NCI-H1436 (cell line): ENCODE data around the gene DLG2.
A peak's percentile ranks its signal among the peaks of the same experiment; 100 is the strongest.
"Not testable (repeated sequence)": the region's sequence is repeated elsewhere in the genome, so short reads cannot be mapped to it uniquely, and the experiment has no call there.

Experiments used
- DNase-seq: peaks from one replicate; lab custom pipeline; 2025; lab: John Stamatoyannopoulos, UW

Gene DLG2

DNA sequence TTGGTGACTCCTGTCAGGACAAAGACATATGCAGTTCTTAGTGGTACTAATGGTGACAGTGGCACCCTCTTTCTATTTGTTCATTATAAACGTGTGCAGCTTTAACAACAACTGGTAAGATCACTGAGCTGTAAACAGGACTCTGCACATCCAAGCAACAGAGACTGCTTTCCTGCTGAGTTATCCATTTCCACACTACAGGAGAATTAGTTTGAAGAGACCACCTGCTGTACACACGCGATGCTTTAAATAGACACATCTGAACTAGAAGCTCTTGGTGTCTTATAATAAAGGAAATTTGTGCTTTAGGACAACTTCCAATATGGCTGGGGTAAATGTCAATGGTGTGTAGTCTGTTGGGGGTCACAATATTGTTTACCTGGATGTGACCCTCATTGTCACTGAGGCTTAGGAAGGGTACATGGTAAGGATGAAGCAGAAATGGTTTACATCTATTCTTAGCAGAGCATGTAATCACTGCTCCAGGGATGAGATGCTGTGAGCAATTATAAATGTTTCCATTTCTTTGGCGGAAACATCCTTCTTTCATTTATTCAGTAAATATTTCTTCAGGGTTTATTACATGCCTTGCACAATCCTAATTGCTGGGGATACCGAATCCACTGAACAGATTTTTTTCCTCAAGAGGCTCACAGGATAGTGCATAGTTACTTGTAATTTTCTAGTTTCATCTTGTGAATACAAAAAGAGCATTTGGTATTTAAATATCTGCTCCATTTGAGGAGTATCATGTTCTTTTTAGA lies 1987.0 kb downstream of the DLG2 start:
- DNase-seq, result no peak

GRCh38 chr11:83635166-83635565 lies 1992.0 kb downstream of the DLG2 start:
- no peak for DNase-seq

GRCh38 chr11:83630211-83630610 lies 1996.9 kb downstream of the DLG2 start:
- no peak for DNase-seq

DNA sequence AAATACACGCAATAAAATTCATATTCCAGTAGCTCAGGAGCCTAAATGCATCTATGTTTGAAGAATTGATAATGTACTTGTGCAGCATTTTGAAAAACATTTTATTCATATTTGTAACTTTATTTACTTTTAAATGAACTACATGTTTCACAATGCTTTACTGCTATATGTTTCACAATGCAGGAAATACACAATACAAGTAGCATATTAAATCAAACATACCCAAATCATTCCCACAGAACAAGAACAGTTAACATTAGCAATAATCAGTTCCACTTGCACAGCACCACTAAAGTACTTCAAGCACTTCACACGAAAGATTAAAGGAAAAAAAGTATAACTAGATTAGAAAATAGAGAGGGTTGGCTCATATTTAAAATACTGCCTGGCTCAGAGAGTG lies 1997.4 kb downstream of the DLG2 start:
- DNase-seq, result no peak

- peak; percentile 33 for DNase-seq
Measured at GRCh38 chr11:83628622-83629355, 1998.4 kb downstream of the DLG2 start.

DNA sequence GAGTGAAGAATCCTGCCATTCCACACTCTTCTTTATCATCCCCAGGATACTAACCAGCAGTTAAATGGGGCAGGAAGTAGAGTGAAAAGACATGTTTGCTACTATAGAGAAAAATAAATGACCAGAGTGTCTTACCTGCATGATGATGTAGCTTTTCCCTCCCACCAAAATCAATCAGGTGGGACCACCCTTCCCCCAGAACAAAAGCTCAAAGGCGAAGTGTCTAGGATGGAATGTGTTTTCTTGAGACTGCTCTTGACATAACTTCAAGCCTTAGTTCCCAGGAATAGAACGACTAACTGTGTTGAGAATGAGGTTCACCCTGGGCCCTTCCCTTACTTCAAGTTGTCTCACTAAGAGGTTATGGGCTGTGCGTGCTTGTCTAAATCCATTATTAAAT lies 2001.8 kb downstream of the DLG2 start:
- no peak for DNase-seq

- DNase-seq, result no peak
Measured at GRCh38 chr11:83617671-83618070, 2009.5 kb downstream of the DLG2 start.

GRCh38 chr11:83613767-83614121 lies 2013.4 kb downstream of the DLG2 start:
- no peak for DNase-seq

- peak; percentile 66 for DNase-seq
Measured at GRCh38 chr11:83612891-83613766, 2014.0 kb downstream of the DLG2 start.

- peak; percentile 95 for DNase-seq
Measured at GRCh38 chr11:83611600-83611999, 2015.5 kb downstream of the DLG2 start.

DNA sequence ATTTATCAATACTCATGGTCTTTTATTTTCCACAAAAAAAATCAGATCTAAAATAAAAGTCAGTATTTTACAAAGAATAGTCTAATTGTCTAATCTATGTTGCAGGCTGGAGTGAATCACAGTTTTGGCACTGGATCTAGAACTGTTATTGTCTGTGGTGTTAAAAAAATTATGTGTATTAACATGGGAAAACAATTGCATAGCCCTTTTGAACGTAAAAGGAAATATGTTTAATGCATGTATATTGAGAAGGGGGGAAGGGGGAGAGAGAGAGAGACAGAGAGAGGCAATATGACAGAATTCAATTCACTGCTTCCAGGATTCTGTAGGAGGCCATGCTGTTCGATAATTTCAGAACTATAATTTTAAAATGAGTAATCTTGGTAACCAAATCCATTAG lies 2016.1 kb downstream of the DLG2 start:
- no peak for DNase-seq

DNA sequence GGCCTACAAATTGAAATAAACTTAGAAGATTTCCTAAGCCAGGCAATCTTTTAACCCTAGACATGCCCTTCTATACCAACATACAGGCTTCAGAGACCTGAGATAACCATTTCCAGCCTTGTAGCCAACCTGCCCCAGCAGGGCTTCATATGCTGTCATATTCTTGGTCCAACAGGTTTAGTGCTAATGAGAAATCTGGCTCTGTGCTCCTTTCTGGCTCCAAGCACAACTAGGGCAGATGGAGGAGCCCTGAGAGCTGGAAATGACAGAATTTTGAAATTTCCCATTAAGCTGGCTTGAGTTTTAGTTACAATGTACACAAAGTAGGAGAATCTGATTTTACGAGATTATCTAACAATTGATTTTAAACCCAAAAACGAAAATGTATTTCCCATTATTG lies 2018.0 kb downstream of the DLG2 start:
- DNase-seq, result no peak

GRCh38 chr11:83608571-83608970 lies 2018.6 kb downstream of the DLG2 start:
- no peak for DNase-seq

GRCh38 chr11:83601914-83602527 lies 2025.1 kb downstream of the DLG2 start:
- no peak for DNase-seq

DNA sequence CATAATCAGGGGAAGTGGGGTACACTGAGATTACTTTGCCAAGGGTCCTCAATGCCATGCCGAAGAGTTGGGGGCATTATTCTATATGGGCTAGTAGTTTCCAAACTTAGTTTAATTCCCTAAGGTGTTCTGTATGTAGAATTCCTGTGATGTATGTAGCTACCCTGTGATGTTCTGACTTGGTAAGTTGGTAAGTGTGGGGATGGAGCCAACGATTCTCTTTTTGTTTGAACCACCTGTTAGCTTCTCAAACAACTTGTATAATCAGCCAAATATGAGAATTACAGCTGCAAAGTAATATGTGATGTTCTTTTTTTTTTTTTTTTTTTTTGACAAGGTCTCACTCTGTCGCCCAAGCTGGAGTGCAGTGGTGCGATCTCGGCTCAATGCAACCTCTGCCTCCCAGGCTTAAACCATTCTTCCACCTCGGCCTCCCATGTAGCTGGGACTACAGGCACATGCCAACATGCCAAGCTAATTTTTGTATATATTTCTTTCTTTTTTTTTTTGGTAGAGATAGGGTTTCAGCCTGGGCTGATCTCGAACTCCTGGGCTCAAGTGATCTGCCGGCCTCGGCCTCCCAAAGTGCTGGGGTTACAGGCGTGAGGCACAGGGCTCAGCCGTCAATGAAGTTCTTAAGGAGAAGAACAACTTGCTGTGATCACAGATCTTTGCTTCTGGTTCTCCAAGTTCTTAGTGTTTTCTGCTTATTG lies 2025.8 kb downstream of the DLG2 start:
- DNase-seq, result no peak

DNA sequence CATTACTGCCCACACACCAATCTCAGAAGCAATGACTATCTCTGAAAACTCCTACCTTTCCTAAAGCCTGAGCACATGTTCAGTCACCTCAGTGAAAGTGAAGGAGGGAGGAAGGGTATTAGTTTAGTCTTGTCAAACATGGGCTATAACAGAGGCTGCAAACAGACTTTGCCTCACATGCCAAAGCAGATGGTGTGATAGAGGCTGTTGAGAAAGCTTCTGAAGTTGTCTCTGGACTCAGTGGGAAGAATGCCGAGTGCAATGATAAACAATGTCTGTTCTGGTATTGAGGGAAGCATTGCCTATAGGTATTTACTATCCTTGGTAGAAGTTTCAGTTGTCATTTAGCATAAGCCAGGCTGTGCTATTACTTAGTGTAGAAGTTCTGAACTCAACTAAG lies 2026.5 kb downstream of the DLG2 start:
- no peak for DNase-seq

DNA sequence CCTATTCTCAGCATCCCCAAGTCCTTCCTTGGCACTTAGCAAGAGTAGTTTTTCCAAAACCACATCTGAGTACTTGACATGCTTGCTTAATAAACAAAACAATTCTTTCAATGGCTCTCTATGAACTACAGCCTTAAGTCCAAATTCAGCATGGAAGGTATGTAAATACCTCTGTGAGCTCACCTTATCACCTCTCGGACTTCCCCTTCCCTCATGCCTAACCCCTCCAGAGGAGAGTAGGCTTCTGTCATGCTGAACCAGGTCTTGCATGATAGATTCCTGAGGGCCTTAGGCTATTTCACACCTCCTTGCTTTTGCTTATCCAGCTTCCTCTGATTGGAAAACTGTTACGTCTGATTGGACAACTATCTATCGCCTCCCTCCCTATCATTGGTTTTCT lies 2028.1 kb downstream of the DLG2 start:
- no peak for DNase-seq

GRCh38 chr11:83587797-83588196 lies 2039.3 kb downstream of the DLG2 start:
- DNase-seq, result not testable (repeated sequence)

GRCh38 chr11:83583757-83584366 lies 2043.3 kb downstream of the DLG2 start:
- DNase-seq, result no peak

- DNase-seq, result no peak
Measured at GRCh38 chr11:83574519-83574918, 2052.6 kb downstream of the DLG2 start.
